ENCODE measurements around the gene OR51B5. TPM values are rescaled to one million over a fixed set of nuclear protein-coding genes. Genes with fewer than 3 reads are reported as not detected.
A peak's percentile ranks its signal among the peaks of the same experiment; 100 is the strongest.

OR51B5 gene
- total RNA-seq, 6 experiments from 2014 or later, result 0.17 to 0.42 (median 0.28) TPM; not detected in 3

DNA sequence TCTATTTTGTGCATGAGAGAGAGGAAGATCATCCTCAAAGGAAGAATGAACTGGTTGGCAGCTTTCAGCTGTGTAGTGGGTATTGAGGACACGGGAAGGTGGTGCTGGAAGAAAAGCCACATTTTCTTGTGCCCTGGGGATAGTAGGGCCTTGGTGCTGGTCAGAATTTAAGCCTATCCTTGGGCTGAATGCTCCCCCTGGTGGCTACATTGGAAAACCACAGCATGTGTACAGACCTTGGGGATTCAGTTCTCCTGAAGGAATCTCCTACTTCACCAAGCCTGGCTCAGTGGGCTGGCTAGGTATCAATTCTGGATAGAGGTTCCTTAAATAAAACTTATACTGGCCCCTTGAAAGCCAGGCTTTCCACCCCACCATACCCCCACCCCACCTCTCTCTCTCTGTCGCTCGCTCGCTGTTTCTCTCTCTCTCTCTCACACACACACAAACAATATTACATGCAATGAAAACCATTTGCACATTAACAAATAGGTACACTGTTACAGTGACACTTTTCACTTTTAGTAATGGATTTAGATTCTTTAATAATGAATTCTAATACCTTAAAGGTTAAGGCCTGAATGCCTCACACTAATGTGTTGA lies 37.5 kb upstream of the OR51B5 start:
- Histone ChIP-seq H3K27ac (no peak overlapping the region), H3K27me3 (no peaks in the 10 kb centered on the region), H3K36me3 (no peaks in the 10 kb centered on the region), H3K9me3 (no peaks in the 10 kb centered on the region), H3K4me1 (no peaks in the 10 kb centered on the region), H3K4me3 (no peak overlapping the region)
- intact Hi-C loops (cut with DNase I), result no loop called here
- DNase-seq, result peak in 2 of 3 donors; percentile 21 to 58
- TF ChIP-seq POLR2A (IDR thresholded peaks at IDR 0.05), result no peak
- TF ChIP-seq, protein P1, sequence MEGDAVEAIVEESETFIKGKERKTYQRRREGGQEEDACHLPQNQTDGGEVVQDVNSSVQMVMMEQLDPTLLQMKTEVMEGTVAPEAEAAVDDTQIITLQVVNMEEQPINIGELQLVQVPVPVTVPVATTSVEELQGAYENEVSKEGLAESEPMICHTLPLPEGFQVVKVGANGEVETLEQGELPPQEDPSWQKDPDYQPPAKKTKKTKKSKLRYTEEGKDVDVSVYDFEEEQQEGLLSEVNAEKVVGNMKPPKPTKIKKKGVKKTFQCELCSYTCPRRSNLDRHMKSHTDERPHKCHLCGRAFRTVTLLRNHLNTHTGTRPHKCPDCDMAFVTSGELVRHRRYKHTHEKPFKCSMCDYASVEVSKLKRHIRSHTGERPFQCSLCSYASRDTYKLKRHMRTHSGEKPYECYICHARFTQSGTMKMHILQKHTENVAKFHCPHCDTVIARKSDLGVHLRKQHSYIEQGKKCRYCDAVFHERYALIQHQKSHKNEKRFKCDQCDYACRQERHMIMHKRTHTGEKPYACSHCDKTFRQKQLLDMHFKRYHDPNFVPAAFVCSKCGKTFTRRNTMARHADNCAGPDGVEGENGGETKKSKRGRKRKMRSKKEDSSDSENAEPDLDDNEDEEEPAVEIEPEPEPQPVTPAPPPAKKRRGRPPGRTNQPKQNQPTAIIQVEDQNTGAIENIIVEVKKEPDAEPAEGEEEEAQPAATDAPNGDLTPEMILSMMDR (IDR thresholded peaks at IDR 0.05), result peak; percentile 55 to 76 (median 60)
- peak; percentile 83 to 90 (median 86) for ATAC-seq
- 61% methylated on average over 4 of the region's 4 CpGs for WGBS (ENCODE audit: insufficient coverage, low coverage, low lambda C conversion rate, missing lambda C conversion rate)

DNA sequence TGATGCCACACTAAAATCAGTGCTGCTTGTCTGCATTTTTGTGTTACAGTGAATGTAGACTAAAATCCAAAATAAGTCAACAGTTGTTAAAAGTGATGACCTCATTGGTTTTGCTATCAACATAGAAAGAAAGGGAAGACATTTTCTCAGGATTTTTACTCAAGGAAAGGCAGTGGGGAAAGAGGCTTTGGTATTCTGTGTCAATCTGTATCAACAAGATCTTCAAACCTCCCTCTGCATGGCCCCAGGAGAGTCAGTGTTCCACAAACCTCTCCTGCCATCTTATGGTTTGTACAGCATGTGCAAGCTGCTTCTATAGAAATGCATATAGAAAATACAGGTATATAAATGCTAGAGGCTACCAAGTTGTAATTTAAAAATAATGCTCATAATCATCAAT lies 26.5 kb upstream of the OR51B5 start:
- Histone ChIP-seq H3K36me3 (no peaks in the 10 kb centered on the region), H3K4me1 (no peaks in the 10 kb centered on the region), H3K4me3 (no peak overlapping the region), H3K9me3 (no peaks in the 10 kb centered on the region), H3K27me3 (no peaks in the 10 kb centered on the region), H3K27ac (no peak overlapping the region)
- no peak for DNase-seq
- intact Hi-C loops (cut with DNase I), result no loop called here
- no peak for ATAC-seq
- no peak for TF ChIP-seq POLR2A (IDR thresholded peaks at IDR 0.05)
- TF ChIP-seq, protein P1 (IDR thresholded peaks at IDR 0.05), result no peak

GRCh38 chr11:5368502-5369043 lies 25.2 kb upstream of the OR51B5 start:
- Histone ChIP-seq H3K27ac (no peak overlapping the region), H3K36me3 (no peaks in the 10 kb centered on the region), H3K27me3 (no peaks in the 10 kb centered on the region), H3K9me3 (no peaks in the 10 kb centered on the region), H3K4me1 (no peaks in the 10 kb centered on the region), H3K4me3 (no peak overlapping the region)
- WGBS (ENCODE audit: insufficient coverage, low coverage, low lambda C conversion rate, missing lambda C conversion rate), result 51% methylated on average over 3 of the region's 3 CpGs
- ATAC-seq, result no peak
- no peak for DNase-seq
- TF ChIP-seq POLR2A (IDR thresholded peaks at IDR 0.05), result no peak
- TF ChIP-seq, protein P1 (IDR thresholded peaks at IDR 0.05), result no peak
- intact Hi-C loops (cut with DNase I), result no loop called here

- intact Hi-C loops (cut with DNase I), result no loop called here
- Histone ChIP-seq H3K9me3 (no peaks in the 10 kb centered on the region), H3K4me1 (no peaks in the 10 kb centered on the region), H3K27ac (no peak overlapping the region), H3K36me3 (no peaks in the 10 kb centered on the region), H3K27me3 (no peaks in the 10 kb centered on the region), H3K4me3 (no peak overlapping the region)
- DNase-seq (no peak), ATAC-seq (no peak)
- no CpG with 5 or more reads among the region's 2 CpGs for WGBS (ENCODE audit: insufficient coverage, low coverage, low lambda C conversion rate, missing lambda C conversion rate)
- TF ChIP-seq POLR2A (IDR thresholded peaks at IDR 0.05), result no peak
- TF ChIP-seq, protein P1 (IDR thresholded peaks at IDR 0.05), result no peak
These were observed 24.2 kb upstream of the OR51B5 start for GRCh38 chr11:5367448-5368074.

All from right lobe of liver (tissue), 6 donors.